SHP77 (cell line): Measurements from ENCODE around the gene PUS10.
"Not testable (repeated sequence)": the region's sequence is repeated elsewhere in the genome, so short reads cannot be mapped to it uniquely, and the experiment has no call there.

Source experiments
- DNase-seq, 2 experiments: peaks; one replicate each; lab custom pipeline; 2025; lab: John Stamatoyannopoulos, UW

The PUS10 gene

GRCh38 chr2:61017556-61018317 is at the start of gene PUS10, which contains the start of gene PEX13:
Gene PUS10, minus strand, starts transcription at chr2:61018255. Its CDS starts 6,365 bp downstream, at chr2:61011890.
Gene PEX13, plus strand, starts transcription at chr2:61017720. Its CDS starts 40 bp downstream, at chr2:61017760.
- DNase-seq, result peak; percentile 89 to 94

GRCh38 chr2:61065714-61066709 is 48.0 kb upstream of the PUS10 start, which contains the start of gene SANBR:
Gene SANBR, plus strand, starts transcription at chr2:61065871. Its CDS starts 4,480 bp downstream, at chr2:61070351.
- DNase-seq, result peak; percentile 96 to 97

DNA sequence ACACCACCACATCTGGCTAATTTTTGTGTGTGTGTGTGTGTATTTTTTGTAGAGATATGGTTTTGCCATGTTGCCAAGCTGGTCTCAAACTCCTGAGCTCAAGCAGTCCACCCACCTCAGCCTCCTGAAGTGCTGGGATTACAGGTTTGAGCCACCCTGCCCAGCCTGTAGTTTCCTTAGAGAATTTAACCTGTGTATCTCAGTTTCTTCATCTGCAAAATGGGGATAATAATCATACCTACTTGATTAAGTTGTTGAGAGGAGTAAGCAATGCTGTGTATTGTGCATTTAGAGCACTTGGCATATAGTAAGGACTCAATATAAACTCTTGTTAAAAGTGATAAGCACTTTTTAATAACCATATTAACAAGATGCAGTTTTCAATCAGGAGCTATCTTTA is 41.3 kb upstream of the PUS10 start:
- no peak for DNase-seq

GRCh38 chr2:61057562-61057961 is 39.5 kb upstream of the PUS10 start:
- DNase-seq, result no peak

- DNase-seq, result no peak
Observed at GRCh38 chr2:61055557-61055956, 37.5 kb upstream of the PUS10 start.

DNA sequence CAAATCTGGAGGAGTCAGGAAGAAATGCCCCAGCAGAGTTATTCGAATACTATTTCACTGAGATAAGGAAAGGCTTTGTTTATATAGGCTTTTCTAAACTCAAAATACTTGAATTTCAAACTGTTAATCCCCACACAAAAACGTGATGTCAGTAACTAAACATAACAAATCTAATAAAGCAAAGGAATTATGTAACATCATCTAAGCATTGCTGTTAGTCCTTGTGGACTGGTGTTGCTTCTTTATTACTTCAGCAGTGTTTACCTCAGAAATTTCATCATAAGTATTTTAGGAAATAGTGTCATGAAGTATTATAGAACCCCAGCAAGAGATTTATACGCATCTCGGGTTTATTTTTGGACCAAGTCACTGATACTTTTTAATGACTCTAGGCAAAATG is 27.9 kb upstream of the PUS10 start:
- no peak for DNase-seq

- no peak for DNase-seq
Observed at GRCh38 chr2:61045226-61045625, 27.2 kb upstream of the PUS10 start.

DNA sequence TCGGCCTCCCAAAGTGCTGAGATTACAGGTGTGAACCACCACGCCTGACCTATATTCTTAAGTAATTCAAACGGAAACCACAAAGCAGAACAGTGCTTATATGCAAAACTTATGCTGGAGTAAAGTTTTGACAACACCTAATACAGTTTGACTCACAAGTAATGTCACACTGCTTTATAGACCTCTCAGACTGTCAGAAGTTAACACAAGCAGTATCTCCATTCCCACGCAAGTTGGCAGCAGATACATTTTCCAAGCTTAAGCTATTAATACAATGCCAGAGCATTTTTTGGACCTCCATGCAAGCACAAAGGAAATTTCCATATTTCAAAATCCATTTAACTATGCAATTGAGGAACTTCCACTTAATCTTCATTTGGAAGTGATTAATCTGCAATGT is 26.6 kb upstream of the PUS10 start:
- no peak for DNase-seq

GRCh38 chr2:61042807-61043206 is 24.8 kb upstream of the PUS10 start:
- DNase-seq, result no peak

DNA sequence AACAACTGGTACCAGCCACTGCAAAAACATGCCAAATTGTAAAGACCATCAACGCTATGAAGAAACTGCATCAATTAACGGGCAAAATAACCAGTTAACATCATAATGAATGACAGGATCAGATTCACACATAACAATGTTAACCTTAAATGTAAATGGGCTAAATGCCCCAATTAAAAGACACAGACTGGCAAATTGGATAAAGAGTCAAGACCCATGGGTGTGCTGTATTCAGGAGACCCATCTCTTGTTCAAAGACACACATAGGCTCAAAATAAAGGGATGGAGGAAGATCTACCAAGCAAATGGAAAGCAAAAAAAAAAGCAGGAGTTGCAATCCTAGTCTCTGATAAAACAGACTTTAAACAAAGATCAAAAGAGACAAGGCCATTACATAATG is 18.6 kb upstream of the PUS10 start:
- DNase-seq, result not testable (repeated sequence)

DNA sequence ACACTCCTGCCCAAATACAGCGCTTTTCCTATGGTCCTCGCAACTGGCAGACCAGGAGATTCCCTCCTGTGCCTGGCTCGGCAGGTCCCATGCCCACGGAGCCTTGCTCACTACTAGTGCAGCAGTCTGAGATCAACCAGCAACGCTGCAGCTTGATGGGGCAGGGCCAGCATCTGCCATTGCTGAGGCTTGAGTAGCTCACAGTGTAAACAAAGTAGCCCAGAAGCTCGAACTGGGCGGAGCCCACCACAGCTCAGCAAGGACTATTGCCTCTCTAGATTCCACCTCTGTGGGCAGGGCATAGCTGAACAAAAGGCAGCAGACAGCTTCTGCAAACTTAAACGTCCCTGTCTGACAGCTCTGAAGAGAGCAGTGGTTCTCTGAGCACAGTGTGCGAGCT is 16.5 kb upstream of the PUS10 start:
- not testable (repeated sequence) for DNase-seq

- no peak for DNase-seq
Observed at GRCh38 chr2:61029533-61029932, 11.5 kb upstream of the PUS10 start.

DNA sequence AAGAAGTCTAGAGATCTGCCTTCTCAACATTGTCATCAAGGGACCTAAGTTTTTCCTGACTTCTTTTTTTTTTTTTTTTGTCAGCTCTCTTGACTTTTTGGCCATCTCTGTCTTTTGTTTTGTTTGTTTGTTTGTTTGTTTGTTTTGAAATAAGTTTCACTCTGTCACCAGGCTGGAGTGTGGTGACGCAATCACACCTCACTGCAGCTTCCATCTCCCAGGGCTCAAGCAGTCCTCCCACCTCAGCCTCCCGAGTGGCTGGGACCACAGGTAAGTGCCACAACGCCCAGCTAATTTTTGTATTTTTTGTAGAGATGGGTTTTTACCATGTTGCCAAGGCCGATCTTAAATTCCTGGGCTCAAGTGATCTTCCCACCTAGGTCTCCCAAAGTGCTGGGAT is 5.6 kb upstream of the PUS10 start:
- no peak for DNase-seq

DNA sequence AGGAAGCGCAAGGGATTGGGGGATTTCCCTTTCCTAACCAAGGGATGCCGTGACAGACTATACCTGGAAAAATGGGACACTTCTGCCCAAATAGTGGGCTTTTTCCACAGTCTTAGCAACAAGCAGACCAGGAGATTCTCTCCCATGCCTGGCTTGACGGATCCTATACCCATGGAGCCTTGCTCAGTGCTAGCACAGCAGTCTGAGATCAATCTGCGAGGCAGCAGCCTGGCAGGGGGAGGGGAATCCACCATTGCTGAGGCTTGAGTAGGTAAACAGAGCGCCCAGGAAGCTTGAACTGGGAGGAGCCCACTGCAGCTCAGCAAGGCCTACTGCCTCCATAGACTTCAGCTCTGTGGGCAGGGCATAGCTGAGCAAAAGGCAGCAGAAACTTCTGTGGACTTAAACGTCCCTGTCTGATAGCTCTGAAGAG is 3.2 kb upstream of the PUS10 start:
- no peak for DNase-seq

DNA sequence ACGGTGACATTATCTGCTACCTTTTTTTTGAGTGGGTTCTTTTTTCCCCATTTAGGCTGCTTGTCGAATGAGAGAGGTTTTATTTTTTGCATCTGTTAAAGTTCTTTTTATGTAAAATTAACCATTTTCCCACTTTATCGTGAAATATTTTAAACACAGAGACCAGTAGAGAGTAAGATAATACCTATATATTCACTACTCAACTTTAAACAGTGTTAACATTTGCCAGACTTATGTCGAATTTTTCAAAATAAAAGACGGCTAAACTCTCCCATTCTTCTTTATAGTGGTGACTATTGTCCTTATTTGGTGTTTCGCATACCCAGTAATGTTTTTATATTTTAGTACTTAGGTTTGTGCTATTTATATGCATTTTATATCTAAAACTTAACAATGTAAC is 743 bp upstream of the PUS10 start:
- no peak for DNase-seq

DNA sequence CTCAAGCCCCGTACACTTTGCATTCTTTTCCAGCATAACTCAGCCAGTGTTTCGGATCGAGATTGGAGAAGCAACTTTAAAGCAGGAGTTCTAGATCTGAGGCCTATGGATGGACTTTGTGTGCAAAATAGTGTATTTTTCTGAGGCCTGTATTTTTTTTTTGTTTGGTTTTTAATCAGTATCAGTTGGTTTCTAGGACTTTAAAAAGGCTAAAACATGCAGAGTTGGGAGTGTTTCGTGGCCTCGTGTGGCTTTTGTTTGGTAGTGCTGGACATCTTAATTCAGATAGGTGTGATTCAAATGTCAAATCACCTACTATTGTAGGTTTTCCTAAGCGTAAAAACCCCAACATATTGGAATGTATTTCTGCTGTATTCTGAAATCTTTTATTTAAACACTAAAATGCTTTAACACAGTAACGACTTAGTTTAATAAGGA is 282 bp upstream of the PUS10 start:
- peak; percentile 33 to 41 for DNase-seq

DNA sequence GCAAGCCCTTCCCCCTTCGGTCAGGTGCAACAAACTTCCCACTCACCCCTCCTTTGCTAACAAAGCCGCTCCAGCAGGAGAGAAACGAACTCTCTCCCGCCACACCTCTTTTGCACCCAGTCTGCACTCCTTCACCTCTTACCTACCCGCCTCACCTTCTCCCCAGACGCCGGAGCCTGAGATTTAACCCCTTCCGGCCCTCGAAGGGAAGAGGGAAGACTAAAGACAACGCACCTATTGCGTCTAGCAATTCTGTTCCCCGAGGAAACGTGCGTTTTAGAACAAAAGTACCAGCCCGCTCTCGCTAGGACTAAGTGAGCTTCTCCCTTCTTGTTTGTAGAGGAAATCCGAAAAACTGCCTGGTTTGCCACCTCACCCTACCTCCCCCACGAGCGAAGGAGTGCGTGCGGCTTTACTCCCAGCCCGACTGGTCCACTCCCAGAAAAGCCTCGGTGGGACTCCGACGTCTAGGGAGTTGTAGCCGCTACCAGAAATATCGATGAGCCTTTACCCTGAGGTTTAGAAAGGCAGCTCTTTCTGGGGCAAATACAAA is 976 bp downstream of the PUS10 start:
- peak; percentile 89 to 91 for DNase-seq

GRCh38 chr2:61016392-61017002 is 1.6 kb downstream of the PUS10 start:
- DNase-seq, result no peak

DNA sequence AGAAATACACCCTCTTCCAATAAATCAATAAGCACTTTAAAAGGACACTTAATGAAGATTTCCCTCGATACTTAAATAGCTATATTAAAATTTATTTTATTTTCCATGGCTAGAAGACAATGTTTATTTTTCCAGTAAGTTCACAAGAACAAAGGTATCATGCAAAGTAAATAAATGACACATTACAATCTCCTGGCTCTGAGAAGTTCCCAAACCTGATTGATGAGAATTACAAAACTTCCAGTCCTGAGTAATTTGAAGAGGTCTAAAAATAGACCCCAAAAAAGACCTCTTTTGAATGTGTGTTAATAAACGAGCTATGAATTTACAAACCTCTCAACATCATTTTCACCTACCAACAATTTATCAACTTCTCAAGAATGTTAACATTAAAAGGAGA is 2.1 kb downstream of the PUS10 start:
- DNase-seq, result no peak

DNA sequence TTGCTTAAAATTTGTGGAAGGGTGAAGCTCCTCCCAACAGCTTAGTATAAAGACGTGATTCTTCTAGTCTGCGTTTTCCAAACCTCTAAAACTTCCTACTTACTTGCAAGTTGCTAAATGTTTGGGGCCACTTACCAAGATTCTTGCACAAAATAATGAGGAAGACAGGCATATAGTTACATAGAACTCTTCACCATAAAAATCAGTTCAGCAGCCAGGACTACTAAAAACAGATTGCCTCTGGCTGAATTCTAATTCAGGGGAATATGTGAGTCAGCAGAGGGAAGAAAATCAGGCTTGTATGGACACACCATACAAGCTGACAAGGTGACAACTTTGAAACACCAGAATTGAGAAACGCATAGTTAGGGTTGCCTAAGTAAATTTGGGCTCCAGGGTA is 3.3 kb downstream of the PUS10 start:
- no peak for DNase-seq

DNA sequence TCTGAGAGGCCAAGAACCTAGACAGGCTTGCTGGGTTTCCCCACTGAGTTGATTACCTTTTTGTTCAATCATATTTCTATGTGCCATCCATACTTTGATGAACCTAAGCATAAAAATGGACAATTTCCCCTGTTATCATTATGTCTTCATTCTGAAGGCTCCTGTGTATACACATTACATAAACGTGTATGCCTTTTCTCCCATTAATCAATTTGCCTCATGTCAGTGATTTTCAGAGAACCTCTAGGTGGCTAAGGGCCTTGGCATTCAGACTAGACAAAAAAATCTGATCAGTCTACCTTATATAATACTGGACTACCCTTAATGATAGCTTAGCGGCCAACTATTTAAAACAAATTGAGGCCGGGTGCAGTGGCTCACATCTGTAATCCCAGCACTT is 4.7 kb downstream of the PUS10 start:
- no peak for DNase-seq

GRCh38 chr2:61012303-61012702 is 5.8 kb downstream of the PUS10 start:
- not testable (repeated sequence) for DNase-seq
